DMS114 treated with DMSO at 0.1 percent for 48 hours (cell line): ENCODE data around the gene WDR37.
"Not testable (repeated sequence)": the region's sequence is repeated elsewhere in the genome, so short reads cannot be mapped to it uniquely, and the experiment has no call there.

ENCODE experiments used
- DNase-seq: peaks from one replicate; lab custom pipeline; 2025; ENCODE audit not compliant: unreplicated experiment; lab: John Stamatoyannopoulos, UW

Gene WDR37

DNA sequence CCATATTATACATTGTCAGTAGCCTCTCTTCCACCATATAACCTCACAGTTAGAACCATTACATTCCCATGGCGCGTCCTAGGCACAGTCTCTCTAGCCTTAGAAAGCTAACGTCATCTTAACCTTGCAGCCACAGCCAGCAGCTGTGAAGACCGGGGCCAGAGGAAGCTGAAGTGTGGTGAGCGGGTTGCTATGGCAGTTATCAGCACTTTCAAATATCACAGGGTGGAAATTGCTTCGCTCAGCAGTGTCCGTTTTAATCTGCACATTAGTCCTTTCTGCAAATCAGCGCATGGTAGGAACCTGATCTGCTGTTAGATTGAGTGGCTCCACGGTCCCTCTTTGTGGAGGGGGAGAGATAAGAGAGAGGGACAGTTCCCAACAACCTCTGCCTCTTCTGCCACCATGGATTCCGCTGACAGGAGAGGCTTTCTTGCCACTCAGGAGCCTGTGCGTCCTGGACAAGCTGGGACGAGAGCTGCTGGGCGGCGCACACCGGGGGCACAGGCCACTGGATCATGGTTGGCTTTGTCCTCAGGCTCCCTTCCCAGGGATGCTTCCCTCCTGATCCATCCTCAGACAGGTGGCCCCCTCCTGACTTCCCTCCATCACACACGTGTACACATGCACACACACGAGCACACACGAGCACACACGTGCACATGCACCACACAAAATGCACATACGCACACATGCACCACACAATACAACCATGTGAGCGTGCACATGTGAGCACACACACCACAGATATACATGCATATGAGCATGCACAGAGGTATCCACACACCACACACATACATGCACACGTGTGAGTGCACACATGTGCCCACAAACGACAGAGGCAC lies 93.8 kb downstream of the WDR37 start:
- no peak for DNase-seq

DNA sequence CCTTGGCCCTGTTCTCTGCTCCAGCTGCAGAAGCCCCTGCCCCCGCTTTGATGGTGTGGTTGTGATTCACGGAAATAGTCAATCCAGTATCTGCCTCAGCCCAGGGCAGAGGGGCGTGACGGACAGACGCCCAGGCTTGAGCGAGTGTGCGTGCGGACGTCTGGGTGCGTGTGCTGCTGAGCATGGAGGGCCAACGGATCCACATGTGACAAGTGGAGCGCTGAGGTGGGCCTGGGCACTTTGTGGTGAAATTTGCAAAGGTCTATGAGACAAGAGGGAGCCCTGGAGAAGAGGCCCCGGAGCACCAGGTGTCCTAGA lies 94.4 kb downstream of the WDR37 start:
- DNase-seq = no peak

DNA sequence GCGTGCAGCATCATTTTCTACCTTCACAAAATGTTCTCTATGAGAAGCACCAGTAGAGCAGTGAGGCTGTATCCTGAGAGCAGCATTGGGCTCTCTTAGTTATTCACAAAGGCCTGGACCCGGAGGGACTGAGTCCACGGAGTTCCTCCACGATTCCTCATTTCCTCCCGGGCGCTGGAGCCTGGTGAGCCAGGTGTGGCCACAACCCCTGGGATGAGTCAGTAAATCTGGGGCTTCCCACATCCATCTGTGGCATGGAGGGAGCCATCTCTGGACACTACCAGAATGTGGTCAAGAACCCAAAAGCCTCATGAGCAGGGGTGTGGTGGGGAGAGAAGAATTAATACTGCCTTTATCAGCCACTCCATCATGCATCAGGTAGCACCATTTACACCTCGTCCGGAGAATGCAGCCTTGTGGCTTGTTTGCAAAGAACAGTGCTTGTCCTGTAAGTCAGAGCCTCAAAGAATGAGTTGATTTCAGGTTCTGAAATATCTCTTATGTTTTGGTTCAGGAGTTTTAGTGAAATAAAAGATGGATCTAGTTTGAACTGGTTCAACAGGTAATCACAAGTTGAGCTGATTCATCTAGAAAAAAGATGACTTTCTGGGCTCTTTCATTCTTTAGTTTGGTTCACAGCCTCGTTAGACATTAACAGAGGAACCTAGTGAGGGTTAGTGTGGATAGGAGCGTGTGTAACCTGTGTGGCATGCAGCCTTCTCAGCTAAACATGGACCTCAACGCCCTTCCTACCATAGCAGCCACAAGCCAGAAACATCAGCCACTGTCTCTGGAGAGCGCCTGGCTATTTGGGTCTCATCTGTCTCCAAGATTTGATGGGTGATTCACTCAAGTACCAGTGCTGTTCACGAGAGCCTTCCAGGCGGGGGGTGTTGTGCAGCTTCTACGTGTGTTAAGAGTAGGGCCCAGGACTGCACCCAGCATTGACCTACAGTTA lies 95.2 kb downstream of the WDR37 start:
- DNase-seq = no peak

DNA sequence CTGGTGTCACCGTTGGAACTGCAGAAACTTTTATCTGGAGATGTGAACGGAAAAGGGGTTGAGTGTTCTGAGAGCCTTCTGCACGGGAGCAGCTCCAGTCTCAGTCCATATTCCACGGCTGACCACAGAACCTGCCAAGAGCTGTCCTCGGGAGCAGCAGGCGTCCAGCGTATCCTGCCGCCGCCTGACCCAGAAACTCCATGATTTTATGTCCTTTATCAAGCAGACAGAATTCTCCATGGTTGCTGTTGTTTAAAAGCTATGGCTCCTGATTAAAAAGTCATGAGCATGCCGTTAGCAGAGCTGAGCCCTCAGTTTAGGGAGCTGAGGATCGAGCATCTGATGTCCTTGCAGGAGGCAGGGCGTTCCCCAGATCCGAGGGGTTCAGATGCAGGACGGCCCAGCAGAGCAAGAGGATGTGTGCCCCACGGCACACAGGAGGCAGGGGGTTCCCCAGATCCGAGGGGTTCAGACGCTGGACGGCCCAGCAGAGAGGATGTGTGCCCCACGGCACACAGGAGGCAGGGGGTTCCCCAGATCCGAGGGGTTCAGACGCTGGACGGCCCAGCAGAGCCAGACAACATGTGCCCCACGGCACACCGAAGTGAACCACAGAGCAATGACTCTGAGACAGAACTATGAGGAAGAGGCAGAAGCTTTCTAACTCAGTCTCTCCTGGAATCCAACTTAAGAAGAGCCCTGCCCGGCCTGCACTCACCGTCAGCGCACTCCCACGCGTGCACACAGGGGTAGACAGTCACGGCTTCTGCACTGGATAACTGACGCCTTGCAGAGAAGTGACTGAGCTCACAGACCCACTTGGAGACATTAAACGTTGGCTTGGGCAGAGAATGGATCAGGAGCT lies 96.4 kb downstream of the WDR37 start:
- DNase-seq = no peak

DNA sequence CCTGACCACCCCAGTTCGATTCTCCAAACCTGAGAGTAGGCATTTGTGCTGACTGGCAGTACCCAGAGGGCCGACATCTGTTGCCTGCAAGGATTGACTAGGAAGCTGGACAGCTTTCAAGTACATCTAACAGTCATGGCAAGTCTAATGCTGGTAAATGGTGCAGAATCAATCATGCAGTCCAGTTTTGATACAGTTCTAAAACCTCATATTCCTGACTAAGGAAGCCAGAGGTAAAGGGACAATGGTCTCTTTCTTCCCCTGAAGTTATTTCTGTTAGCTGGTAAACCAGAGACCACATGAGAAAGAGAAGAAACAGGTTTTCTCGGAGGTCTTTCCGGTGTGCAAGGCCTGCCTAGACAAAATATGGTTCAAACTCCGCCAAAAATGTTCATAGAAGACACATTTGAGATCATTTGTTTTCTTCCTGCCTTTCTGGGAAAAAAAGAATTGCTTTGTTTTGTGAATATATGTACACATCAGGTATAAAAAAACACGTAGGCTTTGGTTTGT lies 97.1 kb downstream of the WDR37 start:
- no peak for DNase-seq

DNA sequence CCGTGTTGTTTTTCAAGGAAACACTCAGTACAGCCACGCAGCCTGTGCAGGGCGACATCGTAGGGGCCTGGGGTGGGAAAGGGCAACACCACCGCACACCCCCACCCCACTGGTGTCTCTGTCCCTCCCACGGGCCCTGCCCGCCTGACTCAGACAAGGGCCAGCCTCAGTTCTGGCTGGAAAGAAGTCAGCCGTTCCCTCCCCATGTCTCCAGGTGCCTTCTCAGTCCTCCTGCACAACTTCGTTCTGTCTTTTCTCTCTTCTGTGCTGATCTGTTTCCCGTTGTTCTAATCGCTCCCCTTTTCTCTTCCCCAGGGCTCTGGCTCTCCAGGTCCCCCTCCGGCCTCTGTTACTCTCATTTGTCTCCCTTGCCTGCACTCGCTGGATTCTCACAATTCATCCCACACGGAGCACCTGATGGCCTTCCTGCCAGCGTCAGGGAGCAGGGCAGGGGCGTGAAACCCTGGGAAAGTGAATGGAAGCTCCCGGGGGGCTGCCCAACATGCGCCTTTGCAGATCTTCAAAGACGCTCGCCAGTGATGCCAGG lies 97.7 kb downstream of the WDR37 start:
- DNase-seq = no peak

DNA sequence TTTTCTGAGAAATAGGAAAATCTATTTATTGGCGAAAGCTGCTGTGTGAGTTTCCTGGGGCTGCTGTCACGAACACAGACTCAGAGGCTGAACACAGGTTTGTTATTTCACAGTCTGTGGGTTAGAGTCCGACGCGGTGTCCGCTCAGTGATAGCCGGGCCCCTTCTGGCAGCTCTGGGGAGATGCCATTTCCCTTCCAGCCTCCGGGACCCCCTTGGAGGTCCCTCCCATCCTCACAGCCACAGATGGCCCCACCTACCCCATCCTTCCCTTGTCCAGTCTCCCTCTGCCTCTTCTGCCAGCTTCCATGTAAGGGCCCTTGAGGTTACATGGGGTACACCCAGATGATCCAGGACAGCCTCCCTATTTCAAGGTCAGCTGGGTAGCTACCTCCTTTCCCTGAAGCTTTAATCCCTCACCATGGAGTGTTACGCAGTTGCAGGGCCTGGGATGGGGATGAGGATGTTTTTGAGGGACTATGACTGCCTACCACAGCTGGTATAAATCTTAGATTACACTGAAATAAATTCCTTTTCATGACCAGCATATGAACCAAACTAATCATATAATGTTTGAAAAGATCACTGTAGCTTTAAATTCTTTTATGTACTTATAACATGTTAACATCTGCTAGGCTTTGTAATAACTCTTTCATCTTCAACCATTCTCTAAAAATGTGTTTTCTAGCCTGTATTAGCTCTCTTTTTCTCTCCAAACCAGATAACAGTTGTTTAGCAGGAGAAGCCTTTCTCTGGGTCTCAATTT lies 98.5 kb downstream of the WDR37 start:
- DNase-seq = no peak

DNA sequence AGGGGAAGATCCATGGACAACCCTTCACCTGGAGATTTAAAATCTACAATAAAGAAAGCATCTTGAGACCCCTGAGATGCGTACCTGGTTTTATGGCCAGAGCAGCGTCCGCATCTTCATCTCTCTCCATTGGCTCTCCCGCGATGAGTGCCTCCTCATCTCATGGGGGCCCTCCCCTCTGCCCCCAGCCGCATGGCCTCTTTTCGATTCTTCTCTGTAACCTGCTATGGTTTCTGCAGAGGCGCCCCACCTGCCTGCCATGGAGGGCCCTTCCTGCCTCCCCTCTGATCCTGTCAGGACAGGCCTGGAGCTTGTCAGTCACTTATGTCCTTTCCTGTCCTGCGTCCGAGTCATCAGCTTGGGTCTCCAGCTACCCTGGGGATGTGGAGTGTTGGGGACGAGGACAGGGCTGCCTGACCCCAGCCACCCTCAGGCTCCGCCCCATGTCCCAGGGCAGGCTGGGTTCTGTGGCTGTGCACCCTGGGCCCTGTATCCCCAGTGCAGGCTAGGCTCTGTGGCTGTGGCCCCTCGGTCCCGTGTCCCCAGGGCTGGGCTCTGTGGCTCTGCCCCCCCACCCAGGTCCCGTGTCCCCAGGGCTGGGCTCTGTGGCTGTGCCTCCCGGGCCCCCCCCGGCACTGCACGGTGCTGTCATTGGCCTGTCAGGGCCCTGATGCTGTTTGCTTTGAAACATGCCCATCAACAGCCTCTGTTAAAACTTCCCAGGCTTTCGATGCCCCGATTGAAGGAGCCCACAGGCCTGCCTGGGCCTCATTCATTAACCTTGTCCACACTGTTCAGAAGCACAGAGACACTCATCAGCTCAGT lies 99.8 kb downstream of the WDR37 start:
- no peak for DNase-seq

DNA sequence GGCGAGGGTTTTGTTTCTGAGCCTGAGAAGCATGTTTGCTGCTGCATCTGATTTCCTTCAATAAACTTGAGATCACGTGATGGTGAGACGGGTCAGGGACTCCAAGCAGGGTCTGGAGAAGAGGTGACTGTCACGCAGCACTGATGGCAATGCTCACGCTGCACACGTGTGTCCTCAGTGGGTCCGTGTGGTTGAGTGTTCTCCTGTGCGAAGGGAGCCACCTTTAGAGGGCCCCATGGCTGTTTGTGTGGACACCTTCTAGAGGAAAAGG lies 100.4 kb downstream of the WDR37 start:
- no peak for DNase-seq

DNA sequence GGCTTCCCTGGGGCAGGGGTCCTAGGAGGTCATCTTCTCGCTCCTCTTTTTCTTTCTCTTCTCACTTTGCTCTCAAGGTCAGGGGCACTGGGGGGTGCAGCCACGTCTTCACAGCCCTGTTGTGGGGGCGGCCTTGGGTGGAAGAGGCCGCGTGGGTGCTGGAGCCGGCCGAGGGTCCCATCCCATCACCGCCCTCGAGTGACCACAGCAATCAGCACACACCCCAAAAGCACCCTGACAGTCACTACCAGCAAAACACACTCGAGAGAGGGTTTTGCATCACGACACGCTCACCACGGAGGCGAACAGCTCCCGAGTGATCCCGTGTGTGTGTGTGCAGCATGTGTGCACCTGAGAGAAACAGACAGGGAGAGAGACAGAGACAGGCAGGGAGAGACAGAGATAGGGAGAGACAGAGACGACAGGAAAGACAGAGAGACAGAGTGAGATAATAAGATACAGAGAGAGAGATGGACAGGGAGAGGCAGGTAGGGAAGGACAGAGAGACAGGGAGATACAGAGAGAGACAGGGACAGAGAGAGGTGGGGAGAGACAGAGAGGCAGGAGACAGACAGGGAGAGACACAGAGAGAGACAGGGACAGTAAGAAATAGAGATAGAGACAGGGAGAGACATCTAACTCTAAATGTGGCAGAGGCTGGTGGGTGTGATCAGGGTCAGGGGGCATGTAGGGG lies 100.9 kb downstream of the WDR37 start:
- no peak for DNase-seq

DNA sequence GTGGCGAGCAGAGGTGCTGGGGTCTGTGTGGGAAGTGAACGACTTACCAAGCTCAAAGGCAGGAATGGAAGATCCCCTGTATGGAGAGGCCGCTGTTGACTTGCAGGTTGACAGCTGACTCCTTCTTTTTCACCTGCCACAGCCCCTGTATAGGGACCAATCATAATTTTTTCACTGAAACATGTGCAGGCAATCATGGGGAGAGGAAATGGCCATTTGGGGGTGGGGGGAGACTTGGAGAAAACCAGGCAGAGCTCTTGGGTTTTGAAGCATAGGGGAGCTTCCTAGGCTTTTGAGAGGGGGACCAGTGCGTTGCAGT lies 101.4 kb downstream of the WDR37 start:
- DNase-seq = no peak

DNA sequence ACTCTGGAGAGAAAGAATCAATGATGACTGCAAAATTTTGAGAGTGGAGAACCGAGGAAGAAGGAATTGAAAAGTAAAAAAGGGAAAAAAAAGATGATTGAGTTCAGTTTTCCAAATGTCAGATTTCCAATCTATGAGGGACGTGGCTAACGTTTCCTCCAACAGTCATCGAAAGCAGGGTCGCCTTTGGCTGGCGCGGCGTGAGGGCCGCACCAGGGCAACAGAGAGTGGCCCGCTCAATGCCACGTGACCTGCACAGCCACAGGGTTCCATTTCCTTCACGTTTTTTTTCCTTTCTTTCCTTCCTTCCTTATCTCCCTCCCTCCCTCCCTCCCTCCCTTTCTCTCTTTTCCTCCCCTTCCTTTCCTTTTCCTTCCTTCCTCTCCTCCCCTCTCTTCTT lies 101.9 kb downstream of the WDR37 start:
- DNase-seq = no peak

DNA sequence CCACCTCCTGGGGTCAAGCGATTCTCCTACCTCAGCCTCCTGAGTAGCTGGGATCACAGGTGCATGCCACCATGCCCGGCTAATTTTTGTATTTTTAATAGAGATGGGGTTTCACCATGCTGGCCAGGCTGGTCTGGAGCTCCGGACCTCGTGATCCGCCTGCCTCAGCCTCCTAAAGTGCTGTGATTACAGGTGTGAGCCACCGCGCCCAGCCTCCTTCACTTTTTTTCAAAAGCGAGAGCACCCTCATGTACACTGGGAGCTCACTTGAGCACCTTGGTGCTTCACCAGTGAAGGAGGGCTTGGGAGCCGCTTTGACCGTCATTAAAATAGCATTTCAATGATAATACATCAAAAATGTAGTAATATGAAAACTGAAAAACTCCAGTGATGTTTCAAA lies 102.4 kb downstream of the WDR37 start:
- DNase-seq = not testable (repeated sequence)

DNA sequence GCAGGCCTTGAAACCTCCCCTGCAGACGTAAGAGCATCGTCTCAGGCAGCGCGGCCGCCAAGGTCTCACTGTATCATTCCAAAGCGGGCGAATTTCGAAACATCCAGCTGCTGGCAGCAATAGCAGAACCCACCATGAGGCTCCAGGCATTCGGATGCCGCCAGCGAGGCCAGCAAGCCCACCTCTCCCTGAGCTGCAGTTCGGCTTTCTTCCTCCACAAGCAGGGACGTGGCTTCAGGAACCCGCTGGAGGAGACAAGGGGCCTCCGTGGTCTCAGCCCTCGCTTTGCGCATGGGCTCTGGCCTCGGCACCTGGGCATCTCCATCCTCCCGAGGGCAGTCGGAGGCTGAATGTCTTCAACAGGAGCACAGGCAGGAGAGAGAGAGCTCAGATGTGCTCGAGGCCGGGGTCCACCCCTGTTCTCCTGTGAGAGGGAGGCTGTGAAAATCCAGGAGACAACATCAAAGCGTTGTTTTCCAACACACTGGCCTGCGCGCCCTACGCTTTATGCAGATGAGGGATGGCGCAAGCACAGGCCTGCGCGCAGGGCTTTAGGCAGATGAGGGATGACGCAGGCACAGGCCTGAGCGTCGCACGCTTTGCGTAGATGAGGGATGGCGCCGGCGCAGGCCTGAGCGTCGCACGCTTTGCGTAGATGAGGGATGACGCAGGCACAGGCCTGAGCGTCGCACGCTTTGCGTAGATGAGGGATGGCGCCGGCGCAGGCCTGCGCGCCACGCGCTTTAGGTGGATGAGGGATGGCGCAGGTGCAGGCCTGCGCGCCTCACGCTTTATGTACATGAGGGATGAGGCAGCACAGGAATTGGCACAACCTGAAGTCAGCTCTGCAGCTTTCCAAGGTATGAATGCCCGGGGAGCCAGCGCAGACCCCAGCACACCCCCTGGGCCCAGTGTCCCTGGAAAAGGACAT lies 103.2 kb downstream of the WDR37 start:
- DNase-seq = no peak

DNA sequence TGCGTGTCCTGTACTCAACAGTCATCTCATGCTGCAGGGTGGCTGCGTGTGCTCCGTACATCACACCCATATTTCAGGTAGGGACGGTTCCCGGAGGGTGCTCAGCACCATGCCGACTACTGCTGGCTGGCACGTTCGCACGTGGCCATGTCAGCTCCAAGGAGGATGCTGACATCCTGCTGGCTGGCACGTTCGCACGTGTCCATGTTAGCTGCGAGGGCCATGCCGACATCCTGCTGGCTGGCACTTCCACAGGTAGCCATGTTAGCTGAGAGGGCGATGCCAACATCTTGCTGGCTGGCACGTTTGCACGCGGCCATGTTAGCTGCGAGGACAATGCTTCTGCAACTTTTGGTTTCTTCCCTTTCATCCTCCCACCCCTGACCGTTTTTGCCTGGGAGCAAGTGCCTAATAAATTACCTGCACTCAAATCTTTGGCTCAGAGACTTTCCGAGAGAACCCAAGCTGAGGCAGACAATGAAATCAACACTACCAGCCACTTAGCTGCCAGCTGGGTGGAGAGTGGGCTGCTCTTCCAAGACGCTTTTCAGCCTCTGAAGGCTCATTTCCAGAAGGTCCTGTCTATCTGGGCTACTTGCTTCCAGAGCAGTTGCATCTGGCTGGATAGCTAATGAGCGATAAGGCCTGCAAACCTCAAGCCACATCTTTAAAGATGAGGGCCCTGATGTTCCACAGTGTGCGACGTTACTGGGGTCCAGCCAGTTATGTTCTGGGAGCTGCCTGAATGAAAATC lies 104.6 kb downstream of the WDR37 start:
- no peak for DNase-seq

DNA sequence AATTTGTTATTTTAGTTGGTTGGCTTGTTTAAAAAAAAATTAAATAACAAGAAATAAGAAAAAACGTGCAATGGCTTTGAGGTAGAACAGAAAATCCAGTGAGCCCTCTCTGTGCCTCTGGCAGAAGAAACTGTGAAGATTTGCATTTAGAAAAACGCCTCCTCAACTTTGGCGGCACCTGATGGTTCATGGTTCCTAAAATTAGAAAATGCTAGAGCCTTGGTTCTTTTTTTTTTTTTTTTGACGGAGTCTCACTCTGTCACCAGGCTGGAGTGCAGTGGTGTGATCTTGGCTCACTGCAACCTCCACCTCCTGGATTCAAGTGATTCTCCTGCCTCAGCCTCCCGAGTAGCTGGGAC lies 105.1 kb downstream of the WDR37 start:
- not testable (repeated sequence) for DNase-seq

DNA sequence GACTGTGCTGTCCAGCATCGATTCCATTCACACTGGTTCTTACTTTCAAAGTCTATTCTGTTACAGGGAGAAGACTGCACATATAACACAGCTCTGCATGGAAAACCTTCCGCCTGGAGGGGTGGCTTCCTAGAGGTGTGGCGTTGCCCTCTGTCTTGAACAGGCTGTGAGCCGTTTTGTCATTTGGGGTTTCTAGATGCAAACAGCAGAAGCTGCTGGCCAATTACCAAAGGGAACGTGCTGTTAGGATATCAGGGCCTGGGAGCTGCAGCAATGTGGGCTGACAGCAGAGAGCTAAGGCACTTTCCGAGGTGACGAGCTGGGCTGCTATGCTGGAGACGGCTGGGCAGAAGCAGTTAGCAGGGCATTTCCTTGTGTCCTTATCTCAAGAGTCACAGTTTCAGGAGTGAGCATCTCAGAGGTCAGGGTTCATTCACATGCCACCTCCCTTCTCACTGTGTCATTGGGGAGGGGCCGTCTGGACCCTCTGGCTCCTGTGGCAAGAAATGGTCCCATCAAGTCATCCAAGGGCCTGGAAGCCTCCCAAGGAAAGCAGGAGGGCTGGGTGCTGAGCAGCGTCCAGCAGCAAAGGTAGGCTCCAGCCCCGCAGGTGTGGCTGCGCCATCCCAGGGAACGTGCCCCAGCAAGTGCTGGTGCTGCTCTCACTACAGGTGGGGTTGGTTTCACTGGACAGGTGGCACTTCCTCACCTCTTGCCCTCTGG lies 106.5 kb downstream of the WDR37 start:
- no peak for DNase-seq
